Fibroblast of villous mesenchyme (primary cell): ENCODE measurements around the gene SNRPA1. TPM values are rescaled to one million over a fixed set of nuclear protein-coding genes. Genes with fewer than 3 reads are reported as not detected.

Experiments used
- DNase-seq: peaks from one replicate; pipeline ENCODE4 v3.0.0-alpha.2; 2010; ENCODE audit warnings: low read depth
- H3K4me3 ChIP-seq: 2 replicates; pipeline ENCODE4 v1.5.1; 2011; ENCODE audit warnings: low read depth, mild to moderate bottlenecking, low read length
- total RNA-seq: library from RNA; depleted of rRNA; stranded (reverse); fragments of >200 nt; gene quantifications from 2 replicates; pipeline ENCODE4 v1.2.3, GENCODE V29; 2012
- TF ChIP-seq, protein P1 (sequence below): IDR thresholded peaks from 2 replicates; pipeline ENCODE4 v1.5.1; 2012; ENCODE audit warnings: low read depth, mild to moderate bottlenecking, low read length; ENCODE audit not compliant: insufficient read depth

The SNRPA1 gene
- total RNA-seq, 1 donor = 18.6 TPM

DNA sequence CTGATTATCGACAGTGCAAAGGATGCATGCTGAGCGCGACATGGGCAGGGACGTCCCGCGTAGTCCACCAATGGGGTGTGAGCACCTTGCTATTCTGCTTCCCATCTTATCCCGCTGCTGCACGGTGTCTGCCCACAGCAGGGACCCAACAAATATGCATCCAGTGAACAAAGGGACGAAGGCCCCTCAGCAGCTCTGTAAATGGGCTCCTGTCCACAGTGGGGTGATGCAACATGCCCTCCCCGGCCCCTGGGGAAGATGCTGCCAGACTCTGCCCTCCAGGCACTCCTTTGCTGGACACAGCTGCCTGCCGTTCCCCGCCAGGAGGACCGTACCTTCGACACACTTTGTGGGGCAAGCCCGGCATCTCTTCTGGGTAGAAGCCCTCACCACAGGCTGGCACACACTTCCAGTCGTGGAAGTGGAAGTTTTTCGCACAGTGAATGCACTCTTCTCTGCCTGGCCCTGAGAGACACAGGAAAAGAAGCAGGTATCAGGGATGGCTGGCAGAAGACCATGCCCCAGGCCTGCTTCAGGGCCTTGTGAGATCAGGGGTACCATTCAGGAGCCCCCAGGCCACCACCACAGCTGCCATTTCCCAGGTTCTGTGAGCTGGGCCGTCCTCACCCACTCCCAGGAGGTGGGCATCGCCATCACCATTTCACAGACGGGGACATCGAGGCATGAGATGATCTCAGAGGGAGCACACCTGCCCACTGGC lies 18.2 kb upstream of the SNRPA1 start:
- DNase-seq = no peak
- no peak overlapping the region for H3K4me3 ChIP-seq
- TF ChIP-seq, protein P1, sequence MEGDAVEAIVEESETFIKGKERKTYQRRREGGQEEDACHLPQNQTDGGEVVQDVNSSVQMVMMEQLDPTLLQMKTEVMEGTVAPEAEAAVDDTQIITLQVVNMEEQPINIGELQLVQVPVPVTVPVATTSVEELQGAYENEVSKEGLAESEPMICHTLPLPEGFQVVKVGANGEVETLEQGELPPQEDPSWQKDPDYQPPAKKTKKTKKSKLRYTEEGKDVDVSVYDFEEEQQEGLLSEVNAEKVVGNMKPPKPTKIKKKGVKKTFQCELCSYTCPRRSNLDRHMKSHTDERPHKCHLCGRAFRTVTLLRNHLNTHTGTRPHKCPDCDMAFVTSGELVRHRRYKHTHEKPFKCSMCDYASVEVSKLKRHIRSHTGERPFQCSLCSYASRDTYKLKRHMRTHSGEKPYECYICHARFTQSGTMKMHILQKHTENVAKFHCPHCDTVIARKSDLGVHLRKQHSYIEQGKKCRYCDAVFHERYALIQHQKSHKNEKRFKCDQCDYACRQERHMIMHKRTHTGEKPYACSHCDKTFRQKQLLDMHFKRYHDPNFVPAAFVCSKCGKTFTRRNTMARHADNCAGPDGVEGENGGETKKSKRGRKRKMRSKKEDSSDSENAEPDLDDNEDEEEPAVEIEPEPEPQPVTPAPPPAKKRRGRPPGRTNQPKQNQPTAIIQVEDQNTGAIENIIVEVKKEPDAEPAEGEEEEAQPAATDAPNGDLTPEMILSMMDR = no peak

DNA sequence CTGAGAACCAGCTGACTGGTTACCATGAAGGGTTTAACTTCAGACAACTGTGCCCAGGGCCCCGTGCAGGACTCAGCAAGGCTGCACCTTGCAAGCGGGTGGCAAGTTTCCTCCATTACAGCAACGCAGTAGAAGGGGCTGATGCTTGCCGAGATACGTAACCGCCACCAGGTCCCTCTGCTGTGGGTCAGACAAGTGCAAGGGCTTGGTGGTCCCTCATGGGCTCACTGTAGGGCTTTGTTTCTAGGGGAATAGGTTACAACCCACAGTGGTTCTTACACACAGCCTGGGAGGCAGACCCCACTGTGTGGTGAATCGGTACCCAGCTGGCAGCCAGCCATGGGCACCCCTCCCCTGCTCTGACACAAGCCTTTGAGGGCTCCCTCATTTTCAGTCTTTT lies 15.5 kb upstream of the SNRPA1 start:
- H3K4me3 ChIP-seq = no peak overlapping the region
- TF ChIP-seq, protein P1 = no peak
- DNase-seq = no peak

DNA sequence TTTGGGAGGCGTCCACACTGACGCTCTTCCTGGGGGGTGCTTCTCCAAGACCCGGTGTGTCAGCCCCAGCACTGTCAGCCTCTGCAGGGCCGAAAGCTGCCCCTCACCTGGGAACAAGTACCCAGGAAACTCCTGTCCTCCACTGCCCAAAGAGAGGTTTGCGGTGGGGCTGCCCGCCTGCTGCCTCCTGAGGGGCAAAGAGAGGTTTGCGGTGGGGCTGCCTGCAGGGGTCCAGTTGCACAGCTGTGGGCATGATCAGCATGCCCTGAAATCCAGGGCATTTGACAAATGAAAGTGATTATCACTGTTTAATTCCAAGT lies 15.1 kb upstream of the SNRPA1 start:
- no peak overlapping the region for H3K4me3 ChIP-seq
- DNase-seq = no peak
- TF ChIP-seq, protein P1 = no peak

DNA sequence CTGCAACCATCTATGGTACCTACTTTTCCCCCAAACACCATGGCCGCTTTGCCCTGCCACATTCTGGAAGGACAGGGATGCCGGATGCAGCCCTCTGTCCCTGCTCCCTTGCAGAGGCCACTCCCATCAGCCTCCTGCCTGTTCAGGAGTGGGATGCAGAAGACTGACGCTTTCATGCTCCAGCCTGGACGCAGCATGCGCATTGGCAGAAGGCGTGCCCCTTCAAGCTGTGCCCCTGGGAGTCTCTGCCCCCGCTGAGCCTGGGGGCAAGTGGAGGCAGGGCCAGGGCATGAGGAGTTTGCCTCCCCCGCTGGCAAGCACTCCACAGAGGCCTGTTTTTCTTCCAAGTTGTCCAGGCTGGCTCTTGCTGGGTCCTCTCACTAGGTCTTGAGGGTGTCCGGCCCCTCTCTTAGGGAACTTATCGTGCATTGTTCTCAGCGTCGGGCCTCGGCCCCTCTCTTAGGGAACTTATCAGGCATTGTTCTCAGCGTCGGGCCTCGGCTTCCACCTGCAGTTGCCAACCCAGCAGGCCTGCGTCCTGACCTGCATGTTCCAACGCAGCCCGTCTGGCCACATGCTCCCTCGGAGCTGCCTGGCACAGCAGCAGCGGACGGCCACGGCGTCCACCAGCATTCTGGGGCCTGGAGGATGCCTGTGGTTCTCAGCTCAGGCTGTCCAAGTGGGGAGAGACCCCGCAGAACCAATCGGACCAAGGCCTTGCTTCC lies 14.6 kb upstream of the SNRPA1 start:
- TF ChIP-seq, protein P1 = no peak
- no peak for DNase-seq

DNA sequence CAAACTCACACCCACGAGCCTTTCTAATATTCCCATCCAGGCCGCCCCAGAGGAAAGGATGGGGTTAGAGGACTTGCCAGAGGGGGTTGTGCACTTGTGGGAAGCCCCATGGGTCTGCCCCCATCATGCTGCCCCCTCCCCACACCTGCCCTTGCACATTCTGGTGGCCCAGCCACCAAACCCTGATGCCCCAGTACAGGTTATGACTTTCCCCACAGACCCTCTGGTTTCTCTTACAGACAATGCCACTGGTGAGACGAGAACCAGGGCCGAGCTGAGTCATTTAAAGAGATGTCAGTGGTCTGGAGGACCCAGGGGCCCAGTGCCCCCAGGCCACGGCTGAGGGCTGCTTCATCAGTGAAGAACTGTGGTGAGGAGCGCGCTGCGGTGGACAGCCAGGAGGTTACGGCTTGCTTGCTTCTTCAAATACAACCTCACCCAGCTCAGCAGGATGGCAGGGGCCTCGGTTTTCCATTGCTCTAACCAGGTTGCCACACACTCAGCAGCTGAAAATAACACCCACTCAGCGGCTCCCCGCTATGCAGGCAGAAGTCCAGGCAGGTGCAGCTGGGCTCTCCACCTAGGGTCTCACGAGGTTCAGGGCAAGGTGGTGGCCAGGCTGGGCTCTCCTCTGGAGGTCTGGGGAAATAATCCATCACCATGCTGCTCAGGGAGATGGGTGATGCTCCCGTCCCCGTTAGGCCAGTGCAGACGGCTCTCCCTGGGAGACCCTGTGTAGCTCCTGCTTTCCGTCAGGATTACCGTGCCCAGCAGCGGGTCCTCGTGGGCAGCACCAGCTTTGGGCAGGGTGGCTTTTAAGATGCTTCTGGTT lies 13.8 kb upstream of the SNRPA1 start:
- no peak for DNase-seq
- no peak overlapping the region for H3K4me3 ChIP-seq
- TF ChIP-seq, protein P1 = no peak

More for the DNA sequence above, 14.6 kb upstream of the SNRPA1 start:
- H3K4me3 ChIP-seq = no peak overlapping the region

DNA sequence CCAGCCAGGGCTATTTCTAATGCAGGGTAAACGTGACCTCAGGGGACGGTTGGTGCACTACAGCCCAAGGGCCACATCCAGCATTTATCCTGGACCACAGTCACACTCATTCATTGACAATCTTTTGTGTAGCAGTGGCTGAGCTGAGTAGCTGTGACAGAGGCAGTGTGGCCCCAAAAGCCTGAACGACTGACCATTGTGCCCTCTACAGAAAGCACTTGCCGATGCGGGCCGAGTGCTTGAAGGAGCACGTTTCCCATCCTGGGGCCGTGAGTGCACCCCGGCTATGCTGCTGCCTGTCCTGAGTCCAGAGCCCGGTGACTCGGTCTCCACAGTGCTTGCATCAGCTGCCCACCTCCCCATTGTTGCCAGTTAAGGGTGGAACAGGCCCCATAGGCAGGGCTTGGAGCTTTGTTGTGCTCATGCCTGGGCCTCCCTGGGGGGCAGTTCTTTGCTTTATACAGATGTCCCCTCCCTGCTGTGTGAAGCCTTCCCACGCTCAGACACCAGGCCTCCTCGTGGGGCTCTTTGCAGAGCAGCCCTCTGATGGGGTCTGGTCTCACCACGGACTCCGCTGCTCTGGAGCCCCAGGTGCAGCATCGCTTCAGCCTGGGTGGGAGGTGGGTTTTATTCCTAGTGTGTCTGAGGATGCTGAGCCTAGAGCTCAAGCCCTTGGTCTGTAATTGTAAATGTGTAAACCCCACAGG lies 13.0 kb upstream of the SNRPA1 start:
- no peak overlapping the region for H3K4me3 ChIP-seq
- DNase-seq = no peak
- TF ChIP-seq, protein P1 = no peak
